HFFc6 (cell line): ENCODE data around the gene PRUNE2. TPM values are rescaled to one million over a fixed set of nuclear protein-coding genes. Genes with fewer than 3 reads are reported as not detected.

Experiments used
- DNase-seq: peaks from one replicate; pipeline ENCODE4 v3.0.0-alpha.2; 2018
- H3K27ac Mint-ChIP-seq: 2 replicates; pipeline ENCODE4 v1.8.0; 2020; ENCODE audit warnings: mild to moderate bottlenecking, mixed read lengths
- H3K27me3 Mint-ChIP-seq: 2 replicates; pipeline ENCODE4 v1.8.0; 2021; ENCODE audit warnings: mild to moderate bottlenecking, moderate library complexity, mixed read lengths; ENCODE audit not compliant: insufficient read depth
- H3K36me3 Mint-ChIP-seq: 2 replicates; pipeline ENCODE4 v1.8.0; 2021; ENCODE audit warnings: low read depth, mixed read lengths
- H3K4me1 Mint-ChIP-seq: 2 replicates; pipeline ENCODE4 v1.8.0; 2020; ENCODE audit warnings: low read depth, mixed read lengths
- H3K4me3 Mint-ChIP-seq: 2 replicates; pipeline ENCODE4 v1.8.0; 2020; ENCODE audit warnings: mild to moderate bottlenecking, moderate library complexity, mixed read lengths
- H3K9me3 Mint-ChIP-seq: 2 replicates; pipeline ENCODE4 v1.8.0; 2020; ENCODE audit warnings: mild to moderate bottlenecking, mixed read lengths
- CTCF ChIP-seq: fragments of 200-600 bp; sonication (generic); IDR thresholded peaks from 2 replicates; pipeline ENCODE4 v1.5.0; 2021; ENCODE audit warnings: antibody characterized with exemption, mild to moderate bottlenecking
- total RNA-seq, 6 experiments: library from RNA; stranded (reverse); fragmentation: NEBNext Ultra II Directional; extraction: Animal tissue kit (Norgen Biotek cat#: 25700); gene quantifications; 2 replicates in 1 of 6; 3 replicates in 5 of 6; pipeline ENCODE4 v1.2.3, GENCODE V29; 2021

The PRUNE2 gene
- total RNA-seq, 6 experiments from 2014 or later = 0.02 to 0.29 (median 0.16) TPM; not detected in 2

- peak overlapping the region; percentile 83 for H3K4me3 Mint-ChIP-seq
- no peaks in the 10 kb centered on the region for H3K27me3 Mint-ChIP-seq
- H3K9me3 Mint-ChIP-seq = peaks cover 4% of the 10 kb centered on the region; the same call in 1 of the 2 replicates
- DNase-seq = no peak
- no peak overlapping the region for H3K27ac Mint-ChIP-seq
- no peak for TF ChIP-seq CTCF
- H3K4me1 Mint-ChIP-seq = peaks cover 48% of the 10 kb centered on the region
- H3K36me3 Mint-ChIP-seq = peaks cover 14% of the 10 kb centered on the region
Observed at GRCh38 chr9:76570826-76571225, 335.1 kb downstream of the PRUNE2 start.

GRCh38 chr9:76567086-76567485, 338.8 kb downstream of the PRUNE2 start:
- H3K36me3 Mint-ChIP-seq = peaks cover 14% of the 10 kb centered on the region
- peaks cover 4% of the 10 kb centered on the region; the same call in 1 of the 2 replicates for H3K9me3 Mint-ChIP-seq
- H3K4me3 Mint-ChIP-seq = no peak overlapping the region
- H3K27me3 Mint-ChIP-seq = no peaks in the 10 kb centered on the region
- peak; percentile 23 for DNase-seq
- TF ChIP-seq CTCF = no peak
- no peak overlapping the region; the same call in 1 of the 2 replicates for H3K27ac Mint-ChIP-seq
- H3K4me1 Mint-ChIP-seq = peaks cover 58% of the 10 kb centered on the region

- peak; percentile 47 for DNase-seq
Observed at GRCh38 chr9:76564297-76564696, 341.6 kb downstream of the PRUNE2 start.

GRCh38 chr9:76562511-76562911, 343.4 kb downstream of the PRUNE2 start:
- DNase-seq = peak; percentile 78
- no peaks in the 10 kb centered on the region for H3K27me3 Mint-ChIP-seq
- peak overlapping the region; percentile 86 for H3K27ac Mint-ChIP-seq
- TF ChIP-seq CTCF = no peak
- H3K36me3 Mint-ChIP-seq = no peaks in the 10 kb centered on the region
- peaks cover 90% of the 10 kb centered on the region for H3K4me1 Mint-ChIP-seq
- no peaks in the 10 kb centered on the region for H3K9me3 Mint-ChIP-seq
- H3K4me3 Mint-ChIP-seq = peak overlapping the region; percentile 41; the same call in 1 of the 2 replicates

More at GRCh38 chr9:76564297-76564696, 341.6 kb downstream of the PRUNE2 start:
- Mint-ChIP-seq H3K27ac (peak overlapping the region; percentile 13), H3K9me3 (no peaks in the 10 kb centered on the region), H3K4me1 (peaks cover 78% of the 10 kb centered on the region), H3K4me3 (no peak overlapping the region), H3K27me3 (no peaks in the 10 kb centered on the region), H3K36me3 (peaks cover 4% of the 10 kb centered on the region; the same call in 1 of the 2 replicates)
- TF ChIP-seq CTCF = no peak

- peaks cover 90% of the 10 kb centered on the region for H3K4me1 Mint-ChIP-seq
- DNase-seq = no peak
- no peaks in the 10 kb centered on the region for H3K36me3 Mint-ChIP-seq
- H3K4me3 Mint-ChIP-seq = no peak overlapping the region
- no peaks in the 10 kb centered on the region for H3K27me3 Mint-ChIP-seq
- H3K9me3 Mint-ChIP-seq = no peaks in the 10 kb centered on the region
- no peak for TF ChIP-seq CTCF
- H3K27ac Mint-ChIP-seq = 0 out of 2 replicates have a peak overlapping the region, but pooled peaks have one; percentile 0
Observed at GRCh38 chr9:76561900-76562299, 344.0 kb downstream of the PRUNE2 start.

Other genes with a start within 250 kb of the PRUNE2 start
- gene PCA3, start 141.7 kb downstream of the PRUNE2 start, total RNA-seq = not detected
- not detected for gene FOXB2, start 113.5 kb upstream of the PRUNE2 start, total RNA-seq